ENCODE data around the gene KRTAP10-6.
"Not testable (repeated sequence)": the region's sequence is repeated elsewhere in the genome, so short reads cannot be mapped to it uniquely, and the experiment has no call there.

KRTAP10-6 gene

DNA sequence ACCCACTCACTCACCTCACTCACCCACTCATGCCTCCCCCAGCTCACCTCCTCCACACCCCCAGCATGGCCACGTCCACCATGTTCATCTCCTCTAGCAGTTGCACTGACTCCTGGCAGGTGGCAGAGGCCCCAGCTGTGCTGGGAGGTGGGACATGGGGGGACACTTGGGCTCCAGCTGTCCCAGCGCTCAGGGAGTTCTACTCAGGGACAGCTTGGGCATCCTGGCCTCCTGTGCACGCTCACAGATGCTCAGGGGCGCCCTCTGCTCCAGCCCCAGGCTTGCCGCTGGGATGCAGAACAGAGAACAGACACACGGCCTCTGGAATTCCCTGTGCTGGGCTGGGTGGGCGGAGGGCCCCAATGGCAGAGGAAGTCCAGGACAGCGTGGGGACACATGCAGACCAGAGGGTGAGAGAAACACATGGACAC lies 24.8 kb upstream of the KRTAP10-6 start:
- DNase-seq (ENCODE audit: low spot score) = no peak

DNA sequence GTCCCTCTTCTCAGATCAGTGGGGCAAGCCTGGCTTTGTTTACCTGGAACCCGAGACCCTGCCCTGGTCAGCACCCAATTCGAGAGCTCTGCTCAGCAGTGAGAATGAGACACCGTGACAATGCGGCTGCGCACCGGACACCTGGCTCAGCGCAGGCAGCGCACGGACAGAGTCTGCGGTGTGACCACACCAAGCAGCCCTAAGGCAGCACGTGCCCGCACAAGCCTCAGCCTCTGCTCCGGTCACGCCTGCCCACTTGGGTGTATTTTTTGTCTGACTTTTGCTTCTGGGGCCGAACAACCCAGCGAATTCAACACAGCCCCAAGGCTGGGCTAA lies 24.3 kb upstream of the KRTAP10-6 start:
- no peak for DNase-seq (ENCODE audit: low spot score)

DNA sequence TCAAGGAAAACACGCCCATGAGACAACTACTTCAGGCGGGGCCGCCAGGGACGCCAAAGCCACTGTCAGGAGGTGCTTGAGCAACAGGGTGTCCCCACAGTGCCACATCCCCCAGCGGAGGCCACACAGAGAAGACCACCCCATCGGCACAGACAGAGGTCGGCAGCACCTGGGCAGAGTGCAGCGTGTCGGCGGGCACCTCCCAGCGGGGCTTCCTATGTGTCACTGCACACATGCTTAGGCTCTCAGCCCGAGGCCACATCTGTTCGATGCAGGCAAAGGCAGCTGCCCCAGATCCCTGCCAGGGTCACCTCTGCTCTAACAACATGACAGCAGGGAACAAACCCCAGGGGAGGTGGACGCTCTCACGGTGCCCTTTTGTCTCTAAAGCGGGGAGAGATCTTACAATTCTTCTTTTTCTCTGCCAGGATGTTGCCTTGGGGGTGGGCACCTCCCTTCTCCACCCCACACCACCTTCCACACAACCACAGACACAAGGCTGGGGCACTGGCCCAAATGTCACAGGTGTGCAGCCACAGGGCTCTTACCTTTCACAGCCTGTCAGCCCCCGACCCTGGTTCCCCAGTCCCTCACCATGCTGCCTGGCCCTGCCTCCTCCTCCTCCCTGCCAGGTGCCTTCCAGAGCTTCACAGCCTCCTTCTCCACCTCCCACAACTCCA lies 23.7 kb upstream of the KRTAP10-6 start:
- DNase-seq (ENCODE audit: low spot score) = no peak

DNA sequence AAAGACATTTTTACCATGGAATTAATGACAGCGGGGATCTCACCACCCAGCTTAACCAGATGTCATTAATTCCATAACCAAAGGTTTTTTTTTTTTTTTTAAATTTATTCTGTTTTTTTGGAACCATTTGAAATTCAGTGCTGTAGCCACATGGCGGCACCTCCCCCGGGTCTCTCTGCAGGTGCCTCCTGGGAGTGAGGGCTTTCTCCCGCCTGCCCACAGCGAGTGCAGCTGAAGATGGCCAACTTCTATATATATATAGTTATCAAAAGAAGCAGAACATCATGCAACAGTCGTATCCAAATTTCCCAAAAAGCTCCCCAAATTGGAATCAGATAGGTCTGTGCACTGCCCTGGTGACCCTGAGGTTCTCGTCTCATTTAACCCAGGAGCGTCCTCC lies 23.2 kb upstream of the KRTAP10-6 start:
- DNase-seq (ENCODE audit: low spot score) = no peak

DNA sequence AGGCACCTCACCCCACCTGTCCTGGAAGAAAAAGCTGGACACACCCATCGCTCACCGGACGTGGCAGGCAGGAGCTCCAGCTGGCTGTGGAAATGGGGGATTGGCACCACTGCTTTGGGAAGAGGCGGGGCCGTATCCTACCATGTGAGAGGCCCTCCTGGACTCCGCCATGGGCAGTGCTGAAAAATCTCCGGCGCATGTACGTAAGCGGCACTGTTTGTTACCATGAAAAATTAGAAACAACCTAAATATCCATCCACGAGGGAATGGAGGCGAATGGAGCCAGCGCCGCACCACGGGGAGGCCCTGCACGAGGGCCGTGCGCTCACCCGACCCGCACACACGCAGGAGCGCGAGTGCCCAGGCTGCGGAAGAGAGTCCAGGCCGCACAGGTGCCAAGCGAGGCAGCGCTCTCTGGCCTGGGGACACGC lies 22.7 kb upstream of the KRTAP10-6 start:
- DNase-seq (ENCODE audit: low spot score) = no peak

DNA sequence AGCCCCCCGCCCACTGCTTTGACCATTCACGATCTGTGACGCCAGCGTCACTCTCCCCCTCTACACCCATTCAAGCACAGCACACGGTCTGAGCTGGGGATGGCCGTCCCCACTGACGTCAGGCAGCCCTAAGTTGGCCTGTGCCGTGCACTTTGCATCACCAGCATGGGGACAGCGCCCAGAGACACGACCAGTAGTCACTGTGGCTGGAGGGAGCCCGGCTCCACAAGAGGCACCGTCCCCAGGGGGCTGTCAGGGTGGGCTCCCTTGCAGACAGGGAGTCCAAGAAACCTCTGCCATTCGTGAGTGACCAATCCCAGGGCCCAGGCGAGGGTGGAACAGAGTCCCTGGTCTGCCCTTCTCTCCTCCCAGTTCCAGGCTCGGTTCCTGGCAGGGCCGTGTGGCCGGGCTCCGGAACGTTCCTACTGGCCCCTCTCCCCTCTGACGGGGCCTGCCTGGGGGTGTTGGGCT lies 21.9 kb upstream of the KRTAP10-6 start:
- DNase-seq (ENCODE audit: low spot score) = no peak

DNA sequence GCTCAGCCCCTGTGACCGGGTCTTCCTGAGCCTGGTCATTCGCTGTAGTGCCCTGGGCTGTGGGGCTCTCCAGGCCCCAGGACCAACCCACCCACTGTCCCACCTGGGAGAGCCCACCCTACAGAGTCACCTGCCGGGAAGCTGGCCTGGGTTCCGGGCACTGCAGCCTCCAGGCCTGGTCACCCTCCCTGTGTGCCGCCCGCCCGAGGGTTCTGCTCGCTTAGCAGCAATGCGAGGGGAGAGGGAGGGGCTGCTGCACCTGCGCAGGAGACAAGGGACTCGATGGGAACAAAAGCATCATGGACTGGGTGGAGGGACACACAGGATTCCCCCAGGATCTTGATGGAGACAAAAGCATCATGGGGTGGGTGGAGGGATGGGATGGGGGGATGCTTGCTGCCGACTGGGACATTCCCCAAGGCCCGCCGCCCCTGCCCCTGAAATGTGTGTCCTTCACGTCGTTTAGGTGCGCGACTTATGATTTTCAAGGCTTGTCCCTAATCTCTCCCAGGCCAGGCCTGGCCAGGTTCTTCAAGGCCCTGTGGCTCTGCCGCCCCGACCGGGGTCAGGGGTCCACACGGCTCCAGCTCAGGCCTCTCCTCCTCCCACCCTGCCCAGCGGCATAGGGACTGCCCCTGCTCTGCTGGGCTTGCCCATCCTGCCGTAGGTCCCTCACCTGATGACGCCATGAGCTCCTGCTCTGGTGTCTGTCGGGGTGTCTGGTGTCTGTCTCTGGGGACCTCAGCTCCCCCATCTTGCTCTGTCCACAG lies 21.3 kb upstream of the KRTAP10-6 start:
- no peak for DNase-seq (ENCODE audit: low spot score)

DNA sequence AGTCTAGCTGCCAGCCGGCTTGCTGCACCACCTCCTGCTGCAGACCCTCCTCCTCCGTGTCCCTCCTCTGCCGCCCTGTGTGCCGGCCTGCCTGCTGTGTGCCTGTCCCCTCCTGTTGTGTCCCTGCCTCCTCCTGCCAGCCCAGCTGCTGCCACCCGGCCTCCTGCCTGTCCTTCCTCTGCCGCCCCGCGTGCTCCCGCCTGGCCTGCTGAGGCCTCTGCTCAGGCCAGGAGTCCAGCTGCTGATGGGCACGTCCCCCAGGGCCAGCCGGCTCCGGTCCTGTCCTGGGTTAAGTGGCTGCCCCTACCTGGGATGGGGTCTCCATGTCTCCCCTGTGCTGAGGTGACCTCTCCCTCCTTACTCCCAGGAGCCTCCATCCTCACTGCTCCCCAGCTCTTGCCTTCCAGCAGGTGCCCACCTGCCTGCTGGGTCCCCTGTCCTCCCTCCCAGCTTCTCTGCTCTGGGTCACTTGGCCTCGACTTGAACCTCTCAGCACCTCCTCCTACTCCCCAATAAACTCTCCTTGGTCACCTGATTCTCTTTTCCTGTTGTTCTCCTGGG lies 20.4 kb upstream of the KRTAP10-6 start:
- no peak for DNase-seq (ENCODE audit: low spot score)

DNA sequence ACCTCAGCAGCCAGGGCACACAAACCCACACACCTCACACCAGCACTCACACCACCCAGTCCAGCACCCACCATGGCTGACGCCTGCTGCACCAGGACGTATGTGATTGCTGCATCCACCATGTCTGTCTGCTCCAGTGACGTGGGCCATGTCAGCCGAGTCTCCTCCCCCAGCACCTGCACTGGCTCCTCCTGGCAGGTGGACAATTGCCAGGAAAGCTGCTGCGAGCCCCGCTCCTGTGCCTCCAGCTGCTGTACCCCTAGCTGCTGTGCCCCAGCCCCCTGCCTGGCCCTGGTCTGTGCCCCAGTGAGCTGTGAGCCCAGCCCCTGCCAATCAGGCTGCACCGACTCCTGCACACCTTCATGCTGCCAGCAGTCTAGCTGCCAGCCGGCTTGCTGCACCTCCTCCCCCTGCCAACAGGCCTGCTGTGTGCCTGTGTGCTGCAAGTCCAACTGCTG lies 19.8 kb upstream of the KRTAP10-6 start, which contains the start of gene KRTAP10-8:
TSS of gene KRTAP10-8 (plus strand) at position 51 of the 458 bp plus-strand sequence. CDS start at position 73, 22 bp downstream.
- no peak for DNase-seq (ENCODE audit: low spot score)

DNA sequence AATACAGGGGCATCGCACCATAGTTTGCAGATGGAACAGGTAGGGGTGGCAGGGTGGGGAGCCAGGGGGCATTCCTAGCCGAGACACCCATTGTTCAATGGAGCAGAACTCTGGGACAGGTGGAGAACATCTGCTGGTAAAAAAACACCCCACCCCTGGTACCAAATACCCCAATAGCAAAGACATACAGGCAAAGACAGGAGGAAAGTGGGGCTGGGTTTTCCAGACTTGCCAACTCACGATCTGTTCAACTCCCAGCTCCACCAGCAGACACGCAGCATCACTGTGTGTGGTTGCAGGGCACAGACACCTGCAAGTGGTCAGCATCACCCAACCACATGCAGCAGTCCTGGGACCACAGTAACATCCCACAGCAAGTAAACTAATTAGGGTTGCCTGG lies 19.2 kb upstream of the KRTAP10-6 start:
- DNase-seq (ENCODE audit: low spot score) = no peak

DNA sequence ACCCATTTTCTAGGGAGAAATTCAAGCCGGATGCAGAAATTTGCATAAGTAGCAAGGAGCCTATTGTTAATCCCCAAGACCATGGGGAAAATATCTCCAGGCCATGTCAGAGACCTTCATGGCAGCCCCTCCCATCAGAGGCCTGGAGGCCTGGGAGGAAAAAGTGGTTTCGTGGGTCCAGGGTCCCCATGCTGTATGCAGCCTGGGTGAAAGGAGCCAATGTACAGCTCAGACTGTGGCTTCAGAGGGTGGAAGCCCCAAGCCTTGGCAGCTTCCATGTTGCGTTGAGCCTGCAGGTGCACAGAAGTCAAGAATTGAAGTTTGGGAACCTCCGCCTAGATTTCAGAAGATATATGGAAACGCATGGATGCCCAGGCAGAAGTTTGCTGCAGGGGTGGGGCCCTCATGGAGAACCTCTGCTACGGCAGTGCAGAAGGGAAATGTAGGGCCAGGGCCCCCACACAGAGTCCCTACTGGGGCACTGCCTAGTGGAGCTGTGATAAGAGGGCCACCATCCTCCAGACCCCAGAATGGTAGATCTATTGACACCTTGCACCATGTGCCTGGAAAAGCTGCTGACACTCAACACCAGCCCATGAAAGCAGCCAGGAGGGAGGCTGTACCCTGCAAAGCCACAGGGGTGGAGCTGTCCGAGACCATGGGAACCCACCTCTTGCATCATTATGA lies 18.0 kb upstream of the KRTAP10-6 start:
- not testable (repeated sequence) for DNase-seq (ENCODE audit: low spot score)

DNA sequence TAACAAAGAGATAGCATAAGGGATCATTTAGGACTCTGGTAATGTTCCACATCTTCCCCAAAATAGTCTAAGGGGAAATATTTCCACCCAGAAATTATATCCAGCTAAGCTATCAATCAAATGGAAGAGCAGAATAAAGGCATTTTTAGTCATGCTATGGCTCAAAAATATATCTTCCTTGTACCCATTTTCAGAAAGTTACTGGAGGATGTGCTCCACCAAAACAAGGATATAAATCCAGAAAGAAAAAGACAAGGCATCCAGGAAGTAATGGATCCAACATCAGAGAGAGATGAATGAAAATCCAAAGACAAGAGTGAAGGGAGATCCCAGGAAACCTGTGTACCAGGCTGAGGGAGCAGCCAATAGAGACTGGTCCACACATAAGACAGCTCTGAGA lies 16.9 kb upstream of the KRTAP10-6 start:
- no peak for DNase-seq (ENCODE audit: low spot score)

DNA sequence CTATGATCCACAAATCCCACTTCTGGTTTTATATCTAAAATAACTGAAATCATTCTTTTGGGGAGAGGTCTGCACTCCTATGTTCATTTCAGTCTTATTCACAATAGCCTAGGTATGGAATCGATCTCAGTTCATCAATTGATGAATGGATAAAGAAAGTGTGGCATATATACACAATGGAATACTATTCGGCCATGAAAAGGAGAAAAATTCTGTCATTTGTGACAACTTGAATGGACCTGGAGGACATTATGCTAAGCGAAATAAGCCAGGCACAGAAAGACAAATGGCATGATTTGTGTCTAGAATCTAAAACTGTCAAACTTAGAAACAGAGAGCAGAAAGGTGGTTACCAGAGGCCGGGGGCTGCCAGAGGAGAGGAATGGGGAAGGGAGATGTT lies 14.2 kb upstream of the KRTAP10-6 start:
- no peak for DNase-seq (ENCODE audit: low spot score)

DNA sequence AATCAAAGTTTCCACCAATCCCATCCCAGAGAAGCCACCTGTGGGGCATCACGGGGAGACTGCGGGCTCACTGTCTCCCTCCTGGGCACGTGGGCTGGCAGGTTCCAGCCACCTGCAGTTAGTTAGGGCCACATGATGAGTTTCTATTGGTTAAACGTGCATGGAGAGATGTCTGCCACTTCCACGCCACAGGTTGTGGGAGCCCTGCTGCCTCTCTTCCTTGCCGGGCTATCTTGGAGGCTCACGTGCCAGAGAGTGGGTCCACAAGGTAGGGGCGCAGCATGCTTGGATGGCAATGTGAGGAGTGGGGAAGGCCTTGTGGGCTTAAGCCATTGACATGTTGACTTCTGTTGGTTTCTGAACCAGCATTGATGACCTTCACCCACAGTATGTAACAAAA lies 11.6 kb upstream of the KRTAP10-6 start:
- no peak for DNase-seq (ENCODE audit: low spot score)

DNA sequence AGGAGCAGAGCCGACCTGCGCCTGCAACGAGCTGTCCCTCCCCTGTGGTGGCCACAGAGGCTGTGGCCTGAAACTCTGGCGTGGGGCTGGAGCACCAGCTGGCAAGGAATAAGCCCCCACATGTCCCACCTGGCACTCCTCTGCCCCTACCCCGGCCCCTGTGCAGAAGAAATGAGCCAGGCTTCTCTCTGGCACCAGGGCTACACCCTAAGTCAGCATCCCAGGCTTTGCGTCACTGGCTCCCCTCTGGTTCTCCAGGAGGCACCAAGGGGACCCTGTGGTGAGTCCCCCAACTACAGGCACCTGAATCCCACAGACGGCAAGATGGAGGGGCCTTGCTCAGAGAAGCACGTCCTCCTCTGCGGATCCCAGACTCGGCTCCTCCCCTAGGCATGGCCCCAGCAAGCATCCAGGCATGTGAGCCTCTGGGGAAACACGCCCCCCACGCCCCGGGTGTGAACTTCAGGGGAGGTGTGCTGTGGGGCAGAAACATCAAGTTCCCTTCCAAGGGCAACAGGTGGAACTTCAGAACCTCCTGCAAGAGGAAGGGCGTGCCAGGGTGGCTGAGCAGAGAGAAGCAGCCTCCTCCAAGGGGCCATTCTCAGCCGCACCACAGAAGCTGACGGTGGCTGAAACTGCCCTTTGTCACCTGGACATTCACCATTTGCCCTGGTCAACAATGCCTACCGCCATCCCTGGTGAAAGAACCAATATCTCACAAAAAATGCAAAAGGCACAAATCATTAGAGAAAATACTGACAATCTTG lies 11.0 kb upstream of the KRTAP10-6 start:
- no peak for DNase-seq (ENCODE audit: low spot score)

DNA sequence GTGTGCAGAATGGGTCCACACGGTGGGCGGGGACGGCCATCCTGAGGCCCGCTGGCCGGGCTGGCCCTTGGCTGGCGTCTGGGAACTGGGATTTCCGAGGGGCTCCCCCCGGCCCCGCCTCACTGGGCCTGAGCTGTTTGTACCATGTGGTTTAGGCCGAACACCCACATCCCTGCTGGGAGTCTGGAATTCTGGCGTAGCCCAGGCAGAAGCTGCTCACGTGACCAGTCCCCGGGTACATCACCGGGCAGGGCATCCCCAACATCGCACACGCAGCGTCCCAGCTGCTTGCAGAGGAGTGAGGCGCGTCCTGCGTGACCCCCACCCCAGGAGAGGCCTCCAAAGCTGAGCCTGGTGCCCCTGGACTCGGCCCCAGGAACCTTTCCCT lies 10.2 kb upstream of the KRTAP10-6 start:
- no peak for DNase-seq (ENCODE audit: low spot score)

DNA sequence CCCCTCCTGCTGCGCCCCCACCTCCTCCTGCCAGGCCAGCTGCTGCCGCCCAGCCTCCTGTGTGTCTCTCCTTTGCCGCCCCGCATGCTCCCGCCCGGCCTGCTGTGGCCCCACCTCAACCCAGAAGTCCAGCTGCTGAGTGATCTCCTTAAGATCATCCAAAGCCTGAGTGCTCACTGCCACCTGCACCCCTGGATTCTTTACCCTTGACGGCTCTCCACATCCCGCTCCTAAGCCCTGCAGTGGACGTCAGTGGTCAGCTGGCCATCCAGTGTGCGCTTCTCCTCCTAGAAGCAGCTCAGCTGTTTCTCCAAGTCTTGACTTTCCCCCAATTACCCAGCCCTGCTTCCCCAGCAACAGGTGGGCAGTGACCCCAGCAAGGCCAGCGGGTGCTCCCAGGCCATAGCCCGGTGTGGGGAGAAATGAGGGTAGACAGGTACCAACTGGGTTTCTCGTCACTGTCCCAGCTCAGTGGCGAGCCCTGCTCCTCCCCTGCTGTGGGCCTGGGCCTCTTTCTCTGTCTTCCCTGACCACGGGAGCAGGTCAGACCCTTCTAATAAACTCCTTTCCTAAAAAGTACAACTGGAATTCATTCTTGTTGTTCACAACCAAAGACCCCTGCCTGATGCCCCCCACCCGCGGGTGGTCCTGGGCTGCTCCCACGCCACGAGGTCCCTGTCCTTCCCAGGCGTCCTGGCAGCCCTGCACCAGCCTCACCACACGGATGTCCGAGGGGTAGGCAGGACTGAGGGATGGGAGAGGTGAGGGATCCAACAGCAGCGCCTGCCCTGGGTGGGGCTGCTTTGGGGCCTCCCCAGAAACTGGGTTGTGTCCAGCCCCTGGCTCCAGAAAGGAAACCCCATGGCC lies 9.5 kb upstream of the KRTAP10-6 start:
- DNase-seq (ENCODE audit: low spot score) = no peak

DNA sequence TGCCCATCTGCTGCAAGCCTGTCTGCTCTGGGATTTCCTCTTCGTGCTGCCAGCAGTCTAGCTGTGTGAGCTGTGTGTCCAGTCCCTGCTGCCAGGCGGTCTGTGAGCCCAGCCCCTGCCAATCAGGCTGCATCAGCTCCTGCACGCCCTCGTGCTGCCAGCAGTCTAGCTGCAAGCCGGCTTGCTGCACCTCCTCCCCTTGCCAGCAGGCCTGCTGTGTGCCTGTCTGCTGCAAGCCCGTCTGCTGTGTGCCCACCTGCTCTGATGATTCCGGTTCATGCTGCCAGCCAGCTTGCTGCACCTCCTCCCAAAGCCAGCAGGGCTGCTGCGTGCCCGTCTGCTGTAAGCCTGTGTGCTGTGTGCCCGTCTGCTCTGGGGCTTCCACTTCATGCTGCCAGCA lies 8.8 kb upstream of the KRTAP10-6 start:
- not testable (repeated sequence) for DNase-seq (ENCODE audit: low spot score)

DNA sequence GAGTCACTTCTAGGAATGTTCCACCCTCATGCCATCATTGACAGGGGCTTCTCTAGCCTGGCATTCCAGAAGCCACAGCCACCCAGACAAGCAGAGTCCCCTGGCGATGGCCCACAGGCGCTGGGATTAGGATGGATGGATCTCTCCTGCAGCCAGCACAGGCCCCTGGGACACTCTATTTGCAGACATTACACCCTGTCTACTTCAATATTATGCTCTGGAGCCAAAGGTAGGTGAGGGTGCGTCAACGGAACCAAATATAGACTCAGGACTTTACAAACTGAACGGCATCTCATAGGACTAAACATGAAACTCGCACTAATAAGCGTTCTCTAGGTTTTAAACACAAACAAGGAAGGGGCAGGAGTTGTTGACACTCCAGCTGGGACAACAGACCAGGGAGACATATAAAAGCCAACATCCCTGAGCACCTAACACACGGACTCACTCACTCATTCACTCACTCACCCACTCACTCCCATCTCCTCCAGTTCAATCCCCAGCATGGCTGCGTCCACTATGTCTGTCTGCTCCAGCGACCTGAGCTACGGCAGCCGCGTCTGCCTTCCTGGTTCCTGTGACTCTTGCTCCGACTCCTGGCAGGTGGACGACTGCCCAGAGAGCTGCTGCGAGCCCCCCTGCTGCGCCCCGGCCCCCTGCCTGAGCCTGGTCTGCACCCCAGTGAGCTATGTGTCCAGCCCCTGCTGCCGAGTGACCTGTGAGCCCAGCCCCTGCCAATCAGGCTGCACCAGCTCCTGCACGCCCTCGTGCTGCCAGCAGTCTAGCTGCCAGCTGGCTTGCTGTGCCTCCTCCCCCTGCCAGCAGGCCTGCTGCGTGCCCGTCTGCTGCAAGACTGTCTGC lies 8.0 kb upstream of the KRTAP10-6 start, which contains the start of gene KRTAP10-7:
TSS of gene KRTAP10-7 (plus strand) at position 480 of the 861 bp plus-strand sequence. CDS start at position 505, 25 bp downstream.
- not testable (repeated sequence) for DNase-seq (ENCODE audit: low spot score)
